Hepatocyte (in vitro differentiated cells): ENCODE measurements around the gene S100Z. TPM values are rescaled to one million over a fixed set of nuclear protein-coding genes. Genes with fewer than 3 reads are reported as not detected.
"Not testable (repeated sequence)": the region's sequence is repeated elsewhere in the genome, so short reads cannot be mapped to it uniquely, and the experiment has no call there.

Experiments used
- DNase-seq: peaks from one replicate; pipeline ENCODE4 v3.0.0-alpha.2; 2016; ENCODE audit warnings: low spot score
- H2AFZ ChIP-seq: fragments of 200-600 bp; sonication (generic); 2 replicates; pipeline ENCODE4 v1.6.0; 2016; ENCODE audit warnings: antibody characterized with exemption, mild to moderate bottlenecking
- H3K27ac ChIP-seq: fragments of 200-600 bp; sonication (generic); 2 replicates; pipeline ENCODE4 v1.5.1; 2016; ENCODE audit warnings: mild to moderate bottlenecking
- H3K27me3 ChIP-seq: fragments of 200-600 bp; sonication (generic); 2 replicates; pipeline ENCODE4 v1.6.1; 2016
- H3K36me3 ChIP-seq: fragments of 200-600 bp; sonication (generic); replicated peaks from 2 replicates; pipeline ENCODE4 v1.5.1; 2016; ENCODE audit warnings: low read depth; ENCODE audit not compliant: insufficient read depth
- H3K4me1 ChIP-seq: fragments of 200-600 bp; sonication (generic); 2 replicates; pipeline ENCODE4 v1.5.1; 2016; ENCODE audit warnings: mild to moderate bottlenecking, moderate library complexity; ENCODE audit not compliant: insufficient read depth
- H3K4me2 ChIP-seq: fragments of 200-600 bp; sonication (generic); 2 replicates; pipeline ENCODE4 v1.6.0; 2016
- H3K4me3 ChIP-seq: fragments of 200-600 bp; sonication (generic); 2 replicates; pipeline ENCODE4 v1.5.1; 2016; ENCODE audit warnings: mild to moderate bottlenecking
- H3K79me2 ChIP-seq: fragments of 200-600 bp; sonication (generic); 2 replicates; pipeline ENCODE4 v1.6.0; 2017; ENCODE audit warnings: mild to moderate bottlenecking
- H3K9me2 ChIP-seq: fragments of 200-600 bp; sonication (generic); replicated peaks from 2 replicates; pipeline ENCODE4 v1.6.0; 2017; ENCODE audit warnings: mild to moderate bottlenecking; ENCODE audit not compliant: insufficient read depth
- H3K9me3 ChIP-seq: fragments of 200-600 bp; sonication (generic); 2 replicates; pipeline ENCODE4 v1.5.1; 2016; ENCODE audit warnings: low read depth, mild to moderate bottlenecking
- H4K20me1 ChIP-seq: fragments of 200-600 bp; sonication (generic); 2 replicates; pipeline ENCODE4 v1.6.0; 2016; ENCODE audit warnings: mild to moderate bottlenecking; ENCODE audit not compliant: insufficient read depth, poor library complexity, severe bottlenecking
- EZH2 ChIP-seq: fragments of 200-600 bp; sonication (generic); IDR thresholded peaks from 2 replicates; pipeline ENCODE4 v1.6.1; 2016; ENCODE audit warnings: antibody characterized with exemption, mild to moderate bottlenecking, borderline replicate concordance
- EZH2phosphoT487 ChIP-seq: fragments of 200-600 bp; sonication (generic); IDR thresholded peaks from one replicate; pipeline ENCODE4 v1.6.1; 2018; ENCODE audit warnings: antibody characterized with exemption, mild to moderate bottlenecking, low read depth, moderate library complexity; ENCODE audit not compliant: unreplicated experiment, severe bottlenecking
- WGBS: methylation state at CpG from one replicate; pipeline ENCODE4 v1.1.6; 2016; ENCODE audit warnings: low lambda C conversion rate; ENCODE audit errors: missing lambda C conversion rate; 5-methylcytosine and 5-hydroxymethylcytosine counted together
- polyA plus RNA-seq: library from polyadenylated mRNA; unstranded; fragments of >200 nt; fragmentation: Nextera tagmentation; extraction: Ambion mirVana; gene quantifications from 2 replicates; pipeline ENCODE4 v1.2.1, GENCODE V29; 2016
- total RNA-seq: library from RNA; depleted of rRNA; stranded (reverse); fragments of >200 nt; gene quantifications from 2 replicates; pipeline ENCODE4 v1.2.3, GENCODE V29; 2014
- TF ChIP-seq, protein P1 (sequence below): fragments of 200-600 bp; sonication (generic); IDR thresholded peaks from 2 replicates; pipeline ENCODE4 v1.5.1; 2016; ENCODE audit warnings: antibody characterized with exemption, mild to moderate bottlenecking; ENCODE audit not compliant: poor library complexity

Gene S100Z
- total and polyA plus RNA-seq, 2 experiments from 2014 or later: 0.51 to 1.4 TPM

DNA sequence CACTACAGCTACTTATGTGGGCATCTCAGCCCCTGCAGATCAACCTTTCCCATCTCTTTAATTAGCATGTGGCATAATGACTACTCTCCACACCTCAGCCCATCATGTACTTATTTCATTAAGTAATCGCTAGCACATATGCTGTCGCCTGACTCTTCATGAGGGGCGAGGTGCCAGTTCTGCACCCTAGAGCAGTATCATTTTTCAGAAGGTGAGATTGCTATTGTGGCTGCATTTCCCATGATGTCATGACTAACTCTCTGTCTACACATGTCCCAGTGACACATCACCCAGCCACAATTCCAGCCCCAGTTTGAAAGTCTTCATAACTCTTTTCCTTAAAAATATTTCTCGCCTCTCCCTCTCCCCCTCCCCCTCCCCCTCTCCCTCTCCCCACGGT is 38.6 kb upstream of the S100Z start:
- H3K4me1 ChIP-seq: peaks cover 6% of the 10 kb centered on the region
- DNase-seq: no peak
- H3K27me3 ChIP-seq: no peaks in the 10 kb centered on the region
- no peak overlapping the region for H3K4me2 ChIP-seq
- no peak overlapping the region for H3K4me3 ChIP-seq
- no peak overlapping the region for H2AFZ ChIP-seq
- no peaks in the 10 kb centered on the region for H3K9me2 ChIP-seq
- no peaks in the 10 kb centered on the region for H3K79me2 ChIP-seq
- no peaks in the 10 kb centered on the region for H3K36me3 ChIP-seq
- no peak for TF ChIP-seq EZH2
- TF ChIP-seq, protein P1, sequence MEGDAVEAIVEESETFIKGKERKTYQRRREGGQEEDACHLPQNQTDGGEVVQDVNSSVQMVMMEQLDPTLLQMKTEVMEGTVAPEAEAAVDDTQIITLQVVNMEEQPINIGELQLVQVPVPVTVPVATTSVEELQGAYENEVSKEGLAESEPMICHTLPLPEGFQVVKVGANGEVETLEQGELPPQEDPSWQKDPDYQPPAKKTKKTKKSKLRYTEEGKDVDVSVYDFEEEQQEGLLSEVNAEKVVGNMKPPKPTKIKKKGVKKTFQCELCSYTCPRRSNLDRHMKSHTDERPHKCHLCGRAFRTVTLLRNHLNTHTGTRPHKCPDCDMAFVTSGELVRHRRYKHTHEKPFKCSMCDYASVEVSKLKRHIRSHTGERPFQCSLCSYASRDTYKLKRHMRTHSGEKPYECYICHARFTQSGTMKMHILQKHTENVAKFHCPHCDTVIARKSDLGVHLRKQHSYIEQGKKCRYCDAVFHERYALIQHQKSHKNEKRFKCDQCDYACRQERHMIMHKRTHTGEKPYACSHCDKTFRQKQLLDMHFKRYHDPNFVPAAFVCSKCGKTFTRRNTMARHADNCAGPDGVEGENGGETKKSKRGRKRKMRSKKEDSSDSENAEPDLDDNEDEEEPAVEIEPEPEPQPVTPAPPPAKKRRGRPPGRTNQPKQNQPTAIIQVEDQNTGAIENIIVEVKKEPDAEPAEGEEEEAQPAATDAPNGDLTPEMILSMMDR: no peak
- TF ChIP-seq EZH2phosphoT487: no peak
- H4K20me1 ChIP-seq: no peaks in the 10 kb centered on the region
- no peak overlapping the region for H3K27ac ChIP-seq
- no peaks in the 10 kb centered on the region for H3K9me3 ChIP-seq
- 98% methylated on average over 3 of the region's 5 CpGs for WGBS

DNA sequence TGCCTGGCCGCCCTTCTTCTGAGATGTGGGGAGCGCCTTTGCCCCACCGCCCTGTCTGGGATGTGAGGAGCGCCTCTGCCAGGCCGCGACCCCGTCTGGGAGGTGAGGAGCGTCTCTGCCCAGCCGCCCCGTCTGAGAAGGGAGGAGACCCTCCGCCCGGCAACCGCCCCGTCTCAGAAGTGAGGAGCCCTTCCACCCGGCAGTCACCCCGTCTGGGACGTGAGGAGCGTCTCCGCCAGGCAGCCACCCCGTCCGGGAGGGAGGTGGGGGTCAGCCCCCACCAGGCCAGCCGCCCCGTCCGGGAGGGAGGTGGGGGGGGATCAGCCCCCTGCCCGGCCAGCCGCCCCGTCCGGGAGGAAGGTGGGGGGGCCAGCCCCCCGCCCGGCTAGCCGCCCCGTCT is 37.6 kb upstream of the S100Z start:
- H3K4me1 ChIP-seq, DNase-seq, H4K20me1 ChIP-seq, H3K27ac ChIP-seq, H3K4me3 ChIP-seq, H3K27me3 ChIP-seq, H3K36me3 ChIP-seq, H3K9me3 ChIP-seq, H3K79me2 ChIP-seq, H3K4me2 ChIP-seq, H2AFZ ChIP-seq, H3K9me2 ChIP-seq: not testable (repeated sequence)
- 98% methylated on average over 13 of the region's 32 CpGs for WGBS

DNA sequence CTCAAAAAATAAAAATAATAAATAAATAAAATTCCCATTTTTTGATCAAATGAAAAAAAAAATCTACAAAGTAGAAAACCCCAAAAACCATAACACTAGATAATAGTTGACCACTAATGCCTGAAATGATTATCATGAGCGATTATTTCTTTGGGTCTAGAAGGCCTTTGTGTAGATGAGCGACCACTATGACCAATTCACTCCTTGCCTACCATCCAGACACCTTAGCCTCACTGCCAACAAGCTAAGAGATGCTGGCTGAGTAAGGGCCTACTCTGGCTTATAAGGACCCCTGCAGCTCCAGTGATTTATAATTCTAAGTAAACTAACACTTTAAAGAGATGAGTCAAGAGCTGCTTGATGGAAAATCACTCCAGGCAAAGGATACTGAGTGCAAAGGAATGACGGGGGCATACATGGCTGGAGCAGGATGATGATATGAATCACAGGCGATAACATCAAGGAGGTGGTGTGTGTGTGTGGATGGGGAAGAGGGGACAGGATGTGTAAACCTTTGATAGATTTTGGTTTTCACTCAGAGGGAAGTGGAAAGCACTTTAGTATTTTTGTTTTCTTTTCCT is 35.7 kb upstream of the S100Z start:
- no peak overlapping the region for H2AFZ ChIP-seq
- 75% methylated on average over 4 of the region's 4 CpGs for WGBS
- no peaks in the 10 kb centered on the region for H3K79me2 ChIP-seq
- no peak for DNase-seq
- TF ChIP-seq EZH2: no peak
- no peak for TF ChIP-seq EZH2phosphoT487
- TF ChIP-seq, protein P1: no peak
- no peaks in the 10 kb centered on the region for H3K9me2 ChIP-seq
- H3K4me3 ChIP-seq: no peak overlapping the region
- H3K4me1 ChIP-seq: no peaks in the 10 kb centered on the region
- H4K20me1 ChIP-seq: no peaks in the 10 kb centered on the region
- H3K36me3 ChIP-seq: no peaks in the 10 kb centered on the region
- no peaks in the 10 kb centered on the region for H3K27me3 ChIP-seq
- no peaks in the 10 kb centered on the region for H3K9me3 ChIP-seq
- no peak overlapping the region for H3K27ac ChIP-seq
- H3K4me2 ChIP-seq: no peak overlapping the region

DNA sequence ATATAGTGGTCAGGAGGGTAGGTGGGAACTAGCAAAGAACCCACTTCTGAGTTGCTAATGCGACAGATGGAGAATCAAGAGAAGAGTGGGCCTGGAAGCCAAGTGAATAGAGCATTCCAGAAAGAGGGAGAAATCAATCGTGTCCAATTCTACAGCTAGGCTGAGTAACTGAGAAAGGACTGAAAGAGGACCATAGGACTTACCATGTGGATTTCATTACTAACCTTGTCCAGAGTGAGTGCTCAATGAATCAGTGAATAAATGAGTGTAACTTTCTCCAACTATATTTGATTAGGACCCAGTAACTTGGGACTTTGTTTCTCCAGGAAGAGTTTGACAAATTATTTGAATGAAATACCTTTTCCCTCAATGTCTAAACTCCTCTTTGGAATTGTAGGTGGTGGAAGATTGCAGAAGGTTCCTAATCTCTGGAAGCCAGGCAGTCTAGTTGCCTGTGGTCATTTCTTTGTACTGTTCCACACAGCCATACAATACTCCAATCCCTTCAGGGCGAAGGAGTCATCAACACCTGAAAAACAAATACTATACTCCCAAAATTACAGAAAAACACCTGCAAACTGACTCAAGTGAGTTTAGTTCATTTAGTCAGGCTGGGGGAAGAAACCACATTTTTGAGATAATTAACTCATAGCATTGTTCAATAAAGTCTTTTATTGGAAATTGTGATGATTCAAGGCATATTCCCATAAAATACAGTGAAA is 33.5 kb upstream of the S100Z start:
- H3K36me3 ChIP-seq: no peaks in the 10 kb centered on the region
- no peak overlapping the region for H3K4me3 ChIP-seq
- no peaks in the 10 kb centered on the region for H4K20me1 ChIP-seq
- H3K9me3 ChIP-seq: no peaks in the 10 kb centered on the region
- no peak overlapping the region for H2AFZ ChIP-seq
- no peaks in the 10 kb centered on the region for H3K4me1 ChIP-seq
- H3K79me2 ChIP-seq: peaks cover 19% of the 10 kb centered on the region
- TF ChIP-seq EZH2phosphoT487 (no peak), EZH2 (no peak)
- TF ChIP-seq, protein P1: no peak
- WGBS: 95% methylated on average over 3 of the region's 3 CpGs
- H3K27ac ChIP-seq: no peak overlapping the region
- no peak overlapping the region for H3K4me2 ChIP-seq
- no peaks in the 10 kb centered on the region for H3K27me3 ChIP-seq
- no peak for DNase-seq
- no peaks in the 10 kb centered on the region for H3K9me2 ChIP-seq
